Dermis microvascular lymphatic vessel endothelial cell (primary cell): ENCODE results near the gene SIGLEC8. TPM values are rescaled to one million over a fixed set of nuclear protein-coding genes. Genes with fewer than 3 reads are reported as not detected.
"Not testable (repeated sequence)": the region's sequence is repeated elsewhere in the genome, so short reads cannot be mapped to it uniquely, and the experiment has no call there.

Experiments
- DNase-seq, 2 donors: peaks; one replicate each; pipeline versions ENCODE4 v3.0.0 to v3.0.0-alpha.2; 2010; ENCODE audit warnings: low read depth in 2 of 2
- total RNA-seq: library from RNA; depleted of rRNA; stranded (reverse); fragments of >200 nt; gene quantifications from 2 replicates; pipeline ENCODE4 v1.2.1, GENCODE V29; 2014

The SIGLEC8 gene
- total RNA-seq, result not detected in 2 replicates

DNA sequence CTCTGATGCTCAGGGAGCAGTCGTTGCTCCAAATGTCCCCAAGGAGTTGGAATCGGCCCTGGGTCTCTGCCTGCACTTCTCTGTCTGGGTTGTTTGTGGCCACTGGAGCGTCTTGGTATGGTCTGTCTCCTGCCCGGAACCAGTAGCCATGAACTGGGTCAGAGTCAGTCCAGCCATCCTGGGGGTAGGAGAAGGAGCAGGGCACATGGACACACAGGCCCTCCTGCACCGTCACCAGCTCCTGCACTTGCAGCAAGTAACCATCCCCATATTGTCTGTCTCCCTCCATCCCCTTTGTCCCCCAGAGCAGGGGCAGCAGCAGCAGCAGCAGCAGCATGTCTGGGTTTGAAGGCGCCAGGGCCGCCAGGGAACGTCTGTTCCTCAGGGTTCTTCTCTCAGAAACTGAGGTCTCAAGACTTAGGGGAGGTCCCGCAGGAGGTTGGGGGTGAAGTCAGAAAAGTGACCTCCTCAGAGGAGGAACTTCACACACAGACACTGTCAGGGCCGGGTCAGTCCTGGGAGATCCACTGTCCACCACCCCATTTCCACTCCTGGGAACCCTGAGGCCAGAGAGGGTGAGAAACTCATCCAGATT is at the start of gene SIGLEC8:
TSS of gene SIGLEC8 (minus strand) at position 404 of the 595 bp plus-strand sequence. CDS start at position 337, 67 bp downstream.
- DNase-seq, result no peak

DNA sequence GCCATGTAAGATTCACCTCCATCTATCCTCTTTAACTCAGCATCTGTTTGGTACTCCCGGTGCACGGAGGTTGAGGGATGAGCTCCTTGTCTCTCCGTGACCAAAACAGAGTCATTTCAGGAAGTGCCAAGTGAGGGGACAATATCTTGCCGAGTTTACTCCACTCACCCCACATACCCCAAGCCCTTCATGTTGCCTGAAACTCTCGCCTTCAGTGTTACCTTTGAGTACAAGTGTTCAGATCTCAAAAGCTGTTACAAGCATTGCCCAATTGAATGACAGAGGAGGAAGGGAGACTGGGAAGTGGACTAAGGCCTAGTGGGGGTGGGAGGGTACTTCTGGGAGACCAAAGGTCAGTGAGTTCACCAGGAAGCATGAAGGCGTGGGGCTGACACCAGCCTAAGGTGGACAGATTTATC is 49.4 kb upstream of the SIGLEC8 start:
- DNase-seq, result no peak

DNA sequence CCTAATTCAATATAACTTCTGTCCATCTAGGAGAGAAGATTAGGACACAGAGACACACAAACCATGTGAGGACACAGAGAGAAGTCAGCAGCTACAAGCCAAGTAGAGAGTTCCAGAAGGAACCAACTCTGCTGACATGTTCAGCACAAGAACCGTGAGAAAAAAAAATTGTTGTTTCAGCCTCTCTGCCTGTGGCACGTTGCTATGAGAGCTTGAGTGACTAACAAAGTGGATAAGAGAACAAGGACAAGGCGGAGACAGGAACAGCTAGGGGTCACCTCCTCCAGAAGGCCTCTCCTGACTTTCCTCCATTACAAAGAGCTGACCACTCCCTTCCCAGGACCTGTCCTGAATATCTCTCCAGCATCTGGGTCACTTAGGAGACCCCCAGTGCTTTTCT is 48.9 kb upstream of the SIGLEC8 start:
- DNase-seq, result no peak

DNA sequence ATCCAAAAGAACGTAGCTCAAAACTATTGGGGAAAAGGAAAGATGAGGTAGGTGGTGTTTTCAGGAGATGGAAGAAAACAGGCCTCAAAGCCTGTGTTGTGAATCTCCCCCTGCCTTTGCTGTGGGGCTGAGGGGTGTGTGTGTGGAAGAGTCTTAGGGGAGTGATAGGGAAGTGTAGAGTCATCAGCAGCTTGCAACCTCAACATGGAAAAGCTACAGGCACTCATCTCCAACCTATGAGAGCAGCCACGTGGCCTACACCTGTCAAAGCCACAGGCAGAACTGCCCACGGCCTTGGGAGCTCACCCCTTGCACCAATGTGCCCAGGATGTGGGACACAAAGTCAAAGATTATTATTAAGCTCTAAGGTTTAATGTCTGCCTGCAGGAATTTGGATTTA is 47.6 kb upstream of the SIGLEC8 start:
- DNase-seq, result no peak

DNA sequence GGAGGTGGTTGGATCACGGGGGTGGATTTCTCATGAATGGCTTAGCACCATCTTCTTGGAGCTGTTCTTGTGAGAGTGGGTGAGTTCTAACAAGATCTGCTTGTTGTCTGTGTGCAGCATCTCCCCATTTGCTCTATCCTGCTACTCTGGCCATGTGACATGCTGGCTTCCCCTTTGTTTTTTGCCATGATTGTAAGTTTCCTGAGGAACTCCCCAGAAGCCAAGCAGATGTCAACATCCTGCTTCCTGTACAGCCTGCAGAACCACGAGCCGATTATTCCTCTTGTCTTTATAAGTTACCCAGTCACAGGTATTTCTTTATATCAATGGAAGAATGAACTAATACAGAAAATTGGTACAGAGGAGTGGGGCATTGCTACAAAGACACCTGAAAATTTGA is 45.6 kb upstream of the SIGLEC8 start:
- no peak for DNase-seq

GRCh38 chr19:51503286-51503817 is 45.1 kb upstream of the SIGLEC8 start:
- DNase-seq, result no peak

DNA sequence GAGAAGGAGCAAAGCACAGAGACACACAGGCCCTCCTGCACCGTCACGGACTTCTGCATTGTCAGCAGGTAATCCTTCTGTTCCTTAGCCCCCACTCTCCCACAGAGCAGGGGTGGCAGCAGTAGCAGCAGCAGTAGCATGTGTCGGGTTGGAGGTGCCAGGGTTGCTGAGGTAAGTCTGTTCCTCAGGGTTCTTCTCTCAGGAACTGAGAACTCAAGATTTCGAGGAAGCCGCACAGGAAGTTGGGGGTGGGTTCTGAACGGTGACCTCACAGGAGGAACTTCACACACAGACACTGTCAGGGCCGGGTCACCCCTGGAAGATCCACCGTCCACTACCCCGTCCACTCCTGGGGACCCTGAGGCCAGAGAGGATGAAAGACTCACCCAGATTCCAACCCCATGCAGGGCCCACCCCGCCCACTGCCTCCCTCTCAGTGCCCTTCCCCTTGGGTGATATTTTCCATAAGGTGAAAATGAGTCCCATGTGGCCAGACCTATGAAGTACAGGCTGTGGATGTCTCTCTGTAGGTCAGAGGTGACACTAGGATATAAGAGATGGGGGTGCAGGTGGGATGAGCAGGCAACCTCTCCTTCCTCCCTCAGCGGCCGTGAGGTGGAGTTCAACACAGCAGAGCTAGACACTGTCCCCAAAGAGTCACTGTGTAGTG is 43.5 kb upstream of the SIGLEC8 start, which contains the start of gene SIGLEC12:
TSS of gene SIGLEC12 (minus strand) at position 207 of the 670 bp plus-strand sequence. CDS start at position 140, 67 bp downstream.
- DNase-seq, result no peak

GRCh38 chr19:51500931-51501330 is 42.7 kb upstream of the SIGLEC8 start:
- DNase-seq, result not testable (repeated sequence)

- no peak for DNase-seq
Observed at GRCh38 chr19:51497666-51498065, 39.4 kb upstream of the SIGLEC8 start.

- no peak for DNase-seq
Observed at GRCh38 chr19:51493776-51494175, 35.5 kb upstream of the SIGLEC8 start.

DNA sequence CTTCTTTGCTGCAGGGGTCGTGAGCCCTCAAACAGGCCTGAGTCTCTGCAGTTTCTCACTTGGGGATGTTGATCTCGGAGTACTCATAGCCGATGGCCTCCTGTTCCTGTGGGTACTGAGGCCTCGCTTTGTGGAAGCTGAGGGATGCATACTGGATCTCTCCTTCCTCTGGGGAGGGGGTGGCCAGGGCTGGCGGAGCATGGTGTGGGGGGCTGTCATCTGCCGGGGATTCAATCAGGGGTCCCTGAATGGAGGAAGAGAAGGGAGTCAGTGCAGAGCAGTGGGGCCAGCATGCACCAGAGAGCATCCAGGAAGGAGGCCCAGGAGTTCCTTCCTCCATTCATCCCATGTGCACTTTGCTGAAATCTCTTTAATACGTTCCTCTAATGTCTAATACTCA is 33.3 kb upstream of the SIGLEC8 start:
- no peak for DNase-seq

GRCh38 chr19:51490676-51491075 is 32.4 kb upstream of the SIGLEC8 start:
- no peak for DNase-seq

DNA sequence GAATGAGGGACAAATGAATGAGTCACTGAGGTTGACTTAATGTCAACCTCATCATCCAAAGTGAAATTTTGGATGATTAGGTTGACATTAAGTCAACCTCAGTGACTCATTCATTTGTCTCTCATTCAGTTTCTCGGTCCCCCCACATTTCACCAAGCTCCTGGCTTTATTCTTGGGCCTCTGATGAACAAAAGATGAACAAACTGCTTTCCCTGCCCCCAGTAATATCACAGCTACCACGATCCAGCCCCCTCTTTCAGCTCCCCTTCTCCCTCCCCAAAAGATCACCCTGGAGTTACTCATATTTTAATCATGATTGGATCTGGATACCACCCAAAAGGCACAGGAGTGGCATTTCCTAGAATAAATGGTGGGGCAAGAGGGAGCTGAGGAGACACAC is 30.9 kb upstream of the SIGLEC8 start:
- no peak for DNase-seq

GRCh38 chr19:51488491-51488890 is 30.2 kb upstream of the SIGLEC8 start:
- no peak for DNase-seq

DNA sequence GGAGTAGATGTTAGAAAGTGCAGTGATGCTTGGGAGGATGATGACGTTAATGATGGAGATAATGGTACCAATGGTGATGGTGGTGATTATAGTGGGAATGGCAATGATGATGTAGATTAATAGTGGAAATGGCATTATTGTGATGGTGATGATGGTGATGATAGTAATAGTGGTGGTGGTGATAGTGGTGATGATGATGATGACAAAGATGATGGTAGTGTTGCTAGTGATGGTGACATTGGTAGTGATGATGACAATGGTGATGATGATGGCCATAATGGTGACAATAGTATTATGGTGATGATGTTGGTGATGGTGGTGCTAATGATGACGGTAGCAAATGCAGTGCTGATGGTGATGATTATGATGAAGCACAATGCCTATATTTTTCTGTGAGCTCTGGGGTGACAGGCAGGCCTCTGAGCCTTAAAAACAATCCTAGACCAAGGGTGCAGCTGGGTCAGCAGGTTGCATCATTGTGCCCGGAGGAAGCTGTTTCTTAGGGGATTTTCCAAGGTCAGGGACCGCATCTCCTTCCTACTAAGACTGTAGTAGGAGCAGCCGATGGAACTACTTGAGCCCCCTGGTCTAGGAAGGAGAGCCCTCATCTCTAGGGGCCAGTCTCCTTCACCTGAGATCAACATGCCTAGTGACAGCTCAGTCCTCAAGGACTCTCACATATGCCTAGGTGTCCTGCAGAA is 27.9 kb upstream of the SIGLEC8 start:
- no peak for DNase-seq

DNA sequence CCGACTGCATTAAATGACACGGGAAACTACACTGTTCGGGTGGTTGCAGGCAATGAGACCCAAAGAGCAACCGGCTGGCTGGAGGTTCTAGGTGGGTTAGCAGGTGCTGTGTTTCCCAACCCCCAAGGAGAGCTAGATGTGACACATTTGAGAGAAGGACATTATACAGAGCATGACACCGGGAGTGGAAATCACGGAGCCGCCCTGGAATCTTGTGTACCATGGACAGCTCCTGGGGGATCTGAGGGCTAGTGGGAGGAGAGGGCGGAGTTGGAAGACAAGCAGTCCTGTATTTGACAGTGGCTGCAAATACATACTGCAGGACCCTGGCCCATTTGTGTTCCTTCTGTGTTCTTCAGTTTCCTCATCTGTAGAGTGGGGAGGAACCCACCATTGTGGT is 22.3 kb upstream of the SIGLEC8 start:
- DNase-seq, result peak in 1 of 2 donors; percentile 40

- DNase-seq, result no peak
Observed at GRCh38 chr19:51479531-51480331, 21.5 kb upstream of the SIGLEC8 start.

- DNase-seq, result no peak
Observed at GRCh38 chr19:51478381-51479234, 20.4 kb upstream of the SIGLEC8 start, which contains the start of gene CEACAM18. TSS of gene CEACAM18 (plus strand) at chr19:51478539.

GRCh38 chr19:51477344-51477743 is 19.1 kb upstream of the SIGLEC8 start:
- DNase-seq, result no peak

GRCh38 chr19:51476164-51476563 is 17.9 kb upstream of the SIGLEC8 start:
- DNase-seq, result no peak
